ENCODE data around the gene CSE1L. TPM values are rescaled to one million over a fixed set of nuclear protein-coding genes. Genes with fewer than 3 reads are reported as not detected.
"Not testable (repeated sequence)": the region's sequence is repeated elsewhere in the genome, so short reads cannot be mapped to it uniquely, and the experiment has no call there.

The CSE1L gene
- polyA plus RNA-seq, 1 donor = 56.4 TPM

- no peak for DNase-seq (ENCODE audit: low read depth)
Observed at GRCh38 chr20:49122920-49123319, 76.8 kb downstream of the CSE1L start.

- DNase-seq (ENCODE audit: low read depth) = no peak
Observed at GRCh38 chr20:49123982-49124381, 77.9 kb downstream of the CSE1L start.

DNA sequence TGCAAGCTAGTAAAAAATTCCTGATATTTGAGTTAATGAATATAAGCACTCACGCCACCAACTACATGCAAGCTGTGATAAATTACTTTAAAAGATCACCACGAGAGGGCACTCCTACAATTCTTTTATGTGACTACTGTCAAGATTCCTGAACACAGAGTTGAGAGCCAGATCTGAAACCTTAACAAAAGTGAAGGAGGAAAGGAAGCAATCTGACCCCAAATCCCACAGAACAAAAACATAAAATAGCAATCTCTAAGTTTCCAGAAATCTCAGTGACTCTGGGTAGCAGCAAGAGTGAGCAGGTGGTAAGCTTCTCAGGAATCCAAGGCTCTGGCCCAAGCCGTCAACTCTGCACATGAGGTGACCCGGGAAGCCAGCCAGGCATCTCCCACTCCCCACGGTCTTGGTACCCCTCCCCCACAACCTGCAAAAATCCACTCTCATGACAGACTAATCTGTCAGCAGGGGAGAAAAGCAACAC, 86.9 kb downstream of the CSE1L start:
- DNase-seq (ENCODE audit: low read depth) = peak; percentile 51

DNA sequence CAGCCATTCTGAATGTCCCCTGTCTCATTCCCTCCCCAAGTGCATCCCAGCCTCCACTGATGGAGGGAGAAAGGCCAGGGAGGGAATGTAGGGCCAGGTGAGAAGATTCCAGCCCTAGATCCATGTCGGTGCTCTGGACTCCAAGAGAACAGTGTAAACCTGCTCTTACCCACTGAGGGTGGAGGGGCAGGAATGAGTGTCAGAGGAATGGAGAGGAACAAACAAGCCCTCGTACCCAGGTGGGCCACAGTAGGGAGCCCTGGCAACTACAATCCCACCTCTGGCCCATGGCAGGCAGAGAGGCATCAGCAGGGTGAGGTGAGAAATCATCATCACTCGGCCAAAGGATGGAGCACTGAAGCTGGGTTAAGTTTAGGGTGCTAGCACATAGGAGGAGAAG, 87.5 kb downstream of the CSE1L start:
- no peak for DNase-seq (ENCODE audit: low read depth)

DNA sequence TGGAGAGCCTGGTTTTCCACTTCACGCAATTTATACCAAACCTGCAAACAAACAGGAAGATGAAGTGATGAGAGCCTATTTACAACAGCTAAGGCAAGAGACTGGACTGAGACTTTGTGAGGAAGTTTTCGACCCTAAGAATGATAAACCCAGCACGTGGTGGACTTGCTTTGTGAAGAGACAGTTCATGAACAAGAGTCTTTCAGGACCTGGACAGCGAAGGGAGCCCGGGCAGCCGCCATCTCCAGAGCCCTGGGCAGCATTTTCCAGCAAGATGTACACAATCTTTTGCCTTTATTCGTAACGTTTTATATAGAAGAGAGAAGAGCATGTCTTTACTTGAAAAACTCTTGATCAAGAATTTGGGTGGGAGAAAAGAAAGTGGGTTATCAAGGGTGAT, 88.7 kb downstream of the CSE1L start:
- not testable (repeated sequence) for DNase-seq (ENCODE audit: low read depth)

DNA sequence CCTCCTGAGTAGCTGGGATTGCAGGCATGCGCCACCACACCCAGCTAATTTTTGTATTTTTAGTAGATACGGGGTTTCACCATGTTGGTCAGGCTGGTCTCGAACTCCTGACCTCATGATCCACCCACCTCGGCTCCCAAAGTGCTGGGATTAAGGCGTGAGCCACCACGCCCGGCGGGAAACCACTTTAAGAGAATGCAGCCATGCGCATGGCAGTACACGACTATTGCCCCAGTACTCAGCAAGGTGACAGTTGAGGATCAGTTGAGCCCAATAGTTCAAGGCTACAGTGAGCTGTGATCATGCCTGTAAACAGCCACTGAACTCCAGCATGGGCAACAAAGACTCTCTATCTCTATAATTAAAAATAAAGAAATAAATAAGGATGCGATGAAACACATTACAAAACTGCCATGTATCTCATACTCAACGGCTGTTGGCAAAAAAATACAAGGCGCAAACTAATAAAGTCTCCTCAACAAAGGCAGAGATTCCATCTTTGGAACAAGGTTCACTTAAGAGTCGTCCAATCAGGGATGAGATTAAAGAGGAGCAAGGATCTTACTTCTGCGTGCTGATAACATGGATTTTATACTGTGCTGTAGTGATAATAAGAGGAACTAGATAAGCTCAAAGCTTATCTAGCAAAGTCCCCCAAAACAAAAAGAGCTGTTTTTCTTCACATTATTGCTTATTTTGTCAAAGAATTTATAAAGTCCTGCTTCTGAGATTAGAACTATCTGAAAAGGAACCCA, 90.9 kb downstream of the CSE1L start:
- no peak for DNase-seq (ENCODE audit: low read depth)

DNA sequence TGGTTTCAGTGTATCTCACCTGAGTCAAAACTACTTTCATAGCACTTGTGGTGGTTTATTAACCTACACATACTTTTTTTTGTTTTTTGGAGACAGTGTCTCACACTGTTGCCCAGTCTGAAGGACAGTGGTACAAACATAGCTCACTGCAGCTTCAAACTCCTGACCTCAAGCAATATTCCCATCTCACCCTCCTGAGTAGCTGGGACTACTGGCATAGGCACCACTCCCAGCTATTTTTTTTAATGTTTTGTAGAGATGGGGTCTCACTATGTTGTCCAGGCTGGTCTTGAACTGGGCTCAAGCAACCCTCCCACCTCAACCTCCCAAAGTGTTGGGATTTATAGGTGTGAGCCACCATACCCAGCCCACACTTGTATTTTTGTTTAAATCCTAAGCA, 92.3 kb downstream of the CSE1L start:
- no peak for DNase-seq (ENCODE audit: low read depth)

DNA sequence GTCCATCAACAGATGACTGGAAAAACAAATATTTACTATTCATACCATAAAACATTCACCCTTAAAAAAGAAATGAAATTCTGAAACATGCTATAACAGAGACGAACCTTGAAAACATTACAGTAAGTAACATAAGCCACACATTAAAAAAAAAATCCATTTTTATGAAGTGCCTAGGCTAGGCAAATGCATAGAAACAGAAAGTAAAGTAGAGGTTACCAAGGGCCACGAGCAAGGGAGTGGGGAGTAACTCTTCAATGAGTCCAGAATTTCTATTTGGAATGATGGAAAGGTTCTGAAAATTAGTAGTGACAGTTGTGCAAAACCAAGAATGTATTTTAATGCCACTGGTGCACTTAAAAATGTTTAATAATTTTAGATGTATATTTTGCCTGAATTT, 94.3 kb downstream of the CSE1L start:
- DNase-seq (ENCODE audit: low read depth) = no peak

- DNase-seq (ENCODE audit: low read depth) = no peak
Observed at GRCh38 chr20:49140834-49141233, 94.7 kb downstream of the CSE1L start.

Other genes with a start within 250 kb of the CSE1L start
- 18.2 TPM for gene PREX1, start 218.3 kb upstream of the CSE1L start, polyA plus RNA-seq (ENCODE audit: insufficient read length)
- gene ARFGEF2, start 124.6 kb upstream of the CSE1L start, polyA plus RNA-seq (ENCODE audit: insufficient read length) = 12.9 TPM
- 52.1 TPM for gene STAU1, start 142.0 kb downstream of the CSE1L start, polyA plus RNA-seq (ENCODE audit: insufficient read length)
- 26.1 TPM for gene DDX27, start 173.1 kb downstream of the CSE1L start, polyA plus RNA-seq (ENCODE audit: insufficient read length)
- 9.9 TPM for gene ZNFX1, start 231.7 kb downstream of the CSE1L start, polyA plus RNA-seq (ENCODE audit: insufficient read length)

Data from forelimb muscle (tissue), 1 donor.